Lower leg skin (tissue), 3 donors: Measurements from ENCODE around the gene AGPS.

Experiments used
- CTCF ChIP-seq, 3 donors: fragments of 450-650 bp; IDR thresholded peaks; one replicate each; pipeline ENCODE4 v1.5.1; 2016; ENCODE audit warnings: antibody characterized with exemption in 3 of 3, mild to moderate bottlenecking in 3 of 3, moderate library complexity in 2 of 3
- POLR2A ChIP-seq, 2 donors: fragments of 450-650 bp; IDR thresholded peaks; one replicate each; pipeline ENCODE4 v1.6.1; 2016 to 2017; ENCODE audit warnings: antibody characterized with exemption in 2 of 2, mild to moderate bottlenecking in 1 of 2, moderate library complexity in 1 of 2

GRCh38 chr2:177455187-177455586 lies 62.6 kb downstream of the AGPS start:
- no peak for TF ChIP-seq CTCF (IDR thresholded peaks at IDR 0.05)
- no peak for TF ChIP-seq POLR2A (IDR thresholded peaks at IDR 0.05)
